HepG2 (cell line): Measurements from ENCODE around the gene OSBPL2. TPM values are rescaled to one million over a fixed set of nuclear protein-coding genes. Genes with fewer than 3 reads are reported as not detected.

ENCODE experiments used
- EHMT2 ChIP-seq: fragments of 200-600 bp; sonication (generic); IDR thresholded peaks from 2 replicates; pipeline ENCODE4 v1.7.0; 2017; ENCODE audit warnings: antibody characterized with exemption, low read depth, low read length, borderline replicate concordance
- EZH2 ChIP-seq: conservative IDR thresholded peaks from 2 replicates; pipeline ENCODE4 v1.6.1; 2012; ENCODE audit warnings: mild to moderate bottlenecking, low read depth, low read length, moderate library complexity
- FIP1L1 ChIP-seq: fragments of 200-400 bp; formaldehyde crosslinking; IDR thresholded peaks from 2 replicates; pipeline ENCODE4 v1.6.1; 2018; ENCODE audit warnings: low read depth, mild to moderate bottlenecking, low read length, moderate library complexity, borderline replicate concordance; ENCODE audit not compliant: insufficient read depth
- FOXJ3 ChIP-seq: sonication (generic); formaldehyde crosslinking; IDR thresholded peaks from 2 replicates; pipeline ENCODE4 v1.4.0; 2020; ENCODE audit warnings: missing genetic modification reagents, mild to moderate bottlenecking, borderline replicate concordance
- NFYC ChIP-seq: IDR thresholded peaks from 2 replicates; pipeline ENCODE4 v1.6.1; 2016; ENCODE audit warnings: missing genetic modification reagents, missing compliant biosample characterization
- POLR2A ChIP-seq, 2 experiments: IDR thresholded peaks; 2 replicates each; pipeline ENCODE4 v1.6.1; 2011; ENCODE audit warnings: low read depth in 2 of 2, low read length in 2 of 2, mild to moderate bottlenecking in 1 of 2, moderate library complexity in 1 of 2; ENCODE audit not compliant: insufficient read depth in 1 of 2
- RORA ChIP-seq: sonication (generic); formaldehyde crosslinking; IDR thresholded peaks from 2 replicates; pipeline ENCODE4 v1.5.0; 2020; ENCODE audit warnings: mild to moderate bottlenecking, missing genetic modification reagents, moderate library complexity
- SMC3 ChIP-seq: IDR thresholded peaks from 2 replicates; pipeline ENCODE4 v1.6.1; 2011; ENCODE audit warnings: low read length, improper control_type of control experiment
- SPEN ChIP-seq: sonication (generic); formaldehyde crosslinking; IDR thresholded peaks from 2 replicates; pipeline ENCODE4 v1.5.1; 2020; ENCODE audit warnings: low read depth, mild to moderate bottlenecking, missing genetic modification reagents
- TOE1 ChIP-seq: sonication (generic); formaldehyde crosslinking; IDR thresholded peaks from 2 replicates; pipeline ENCODE4 v1.4.0; 2020; ENCODE audit warnings: mild to moderate bottlenecking, missing genetic modification reagents
- YEATS2 ChIP-seq: sonication (generic); formaldehyde crosslinking; IDR thresholded peaks from 2 replicates; pipeline ENCODE4 v1.4.0; 2020; ENCODE audit warnings: missing genetic modification reagents, borderline replicate concordance
- ZFAT ChIP-seq: sonication (generic); formaldehyde crosslinking; conservative IDR thresholded peaks from 2 replicates; pipeline ENCODE4 v1.8.1; 2023; ENCODE audit warnings: missing genetic modification reagents, inconsistent platforms
- polyA plus RNA-seq, 8 experiments: library from polyadenylated mRNA; depleted of rRNA in 3 of 8; stranded (reverse) in 7 of 8; unstranded in 1 of 8; fragments of >200 nt; fragmentation: Illumina TruSeq in 4 of 8; extraction: Trizol in 4 of 8; gene quantifications; 2 replicates each; pipeline versions ENCODE4 v1.2.1 to v1.2.3, GENCODE V29; 2011 to 2016; ENCODE audit warnings: low read depth in 4 of 8, missing spikeins in 1 of 8, mixed read lengths in 1 of 8; ENCODE audit not compliant: insufficient read depth in 1 of 8
- total RNA-seq, 5 experiments: library from RNA; depleted of rRNA; stranded (reverse); fragments of >200 nt; fragmentation: Illumina TruSeq; extraction: Trizol; gene quantifications; 2 replicates each; pipeline ENCODE4 v1.2.3, GENCODE V29; 2016; ENCODE audit warnings: low read depth in 1 of 5
- TF ChIP-seq, protein P1 (sequence below): sonication (generic); formaldehyde crosslinking; IDR thresholded peaks from 2 replicates; pipeline ENCODE4 v1.4.0; 2020; ENCODE audit warnings: missing genetic modification reagents, mild to moderate bottlenecking, borderline replicate concordance
- TF ChIP-seq, protein P2 (sequence below): sonication (generic); formaldehyde crosslinking; IDR thresholded peaks from 2 replicates; pipeline ENCODE4 v1.5.1; 2020; ENCODE audit warnings: mild to moderate bottlenecking, missing genetic modification reagents, moderate library complexity
- TF ChIP-seq, protein P3 (sequence below): sonication (generic); formaldehyde crosslinking; IDR thresholded peaks from 2 replicates; pipeline ENCODE4 v1.5.0; 2020; ENCODE audit warnings: mild to moderate bottlenecking, missing genetic modification reagents
- TF ChIP-seq, protein P4 (sequence below): sonication (generic); formaldehyde crosslinking; IDR thresholded peaks from 2 replicates; pipeline ENCODE4 v1.9.0; 2021; ENCODE audit warnings: missing genetic modification reagents, mild to moderate bottlenecking, borderline replicate concordance
- TF ChIP-seq, protein P5 (sequence below): sonication (generic); formaldehyde crosslinking; IDR thresholded peaks from 2 replicates; pipeline ENCODE4 v1.4.0; 2020; ENCODE audit warnings: missing genetic modification reagents
- TF ChIP-seq, protein P6 (sequence below): sonication (generic); formaldehyde crosslinking; IDR thresholded peaks from 2 replicates; pipeline ENCODE4 v1.4.0; 2020; ENCODE audit warnings: mild to moderate bottlenecking, missing genetic modification reagents
- TF ChIP-seq, protein P7 (sequence below): IDR thresholded peaks from 2 replicates; pipeline ENCODE4 v1.6.1; 2016; ENCODE audit warnings: low read depth, borderline replicate concordance

OSBPL2 gene
- total and polyA plus RNA-seq, 2 of the 13 experiments (the other 11 are each of a cell fraction or from before 2014, with no cell fraction given) = 18.5 to 37.4 TPM

DNA sequence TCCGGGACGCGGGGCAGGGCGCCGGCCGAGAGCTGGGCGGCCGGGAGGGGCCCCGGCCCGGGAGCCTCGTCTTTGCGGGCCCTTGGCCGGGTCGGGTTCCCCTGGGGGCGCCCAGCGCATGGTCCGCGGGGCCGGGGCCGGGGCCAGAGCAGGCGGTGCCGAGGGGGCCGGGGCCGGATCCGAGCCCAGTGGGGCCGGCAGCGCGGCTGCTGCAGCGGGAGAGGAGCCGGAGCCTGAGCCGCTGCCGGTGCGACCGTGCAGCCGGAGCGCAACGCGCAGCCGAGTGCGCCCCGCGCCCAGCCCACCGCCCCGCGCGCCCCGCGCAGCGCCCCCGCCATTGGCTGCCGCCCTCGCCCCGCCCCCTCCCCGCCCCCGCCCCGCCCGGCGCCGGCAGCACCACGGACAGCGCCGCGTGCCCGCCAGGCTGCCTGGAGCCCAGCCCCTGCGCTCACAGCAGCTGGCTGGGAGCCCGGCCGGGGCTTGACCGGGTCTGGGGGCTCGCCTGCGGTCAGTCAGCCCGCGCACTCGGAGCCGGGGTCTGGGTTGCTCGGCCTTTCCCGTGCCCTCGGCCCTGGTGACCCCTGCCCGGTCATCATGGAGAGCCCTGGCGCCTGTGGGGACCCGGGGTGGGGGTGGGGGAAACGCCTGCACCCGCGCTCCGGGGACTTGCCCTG is 18.2 kb upstream of the OSBPL2 start, which contains the start of gene HRH3 (continued):
- TF ChIP-seq, protein P1, sequence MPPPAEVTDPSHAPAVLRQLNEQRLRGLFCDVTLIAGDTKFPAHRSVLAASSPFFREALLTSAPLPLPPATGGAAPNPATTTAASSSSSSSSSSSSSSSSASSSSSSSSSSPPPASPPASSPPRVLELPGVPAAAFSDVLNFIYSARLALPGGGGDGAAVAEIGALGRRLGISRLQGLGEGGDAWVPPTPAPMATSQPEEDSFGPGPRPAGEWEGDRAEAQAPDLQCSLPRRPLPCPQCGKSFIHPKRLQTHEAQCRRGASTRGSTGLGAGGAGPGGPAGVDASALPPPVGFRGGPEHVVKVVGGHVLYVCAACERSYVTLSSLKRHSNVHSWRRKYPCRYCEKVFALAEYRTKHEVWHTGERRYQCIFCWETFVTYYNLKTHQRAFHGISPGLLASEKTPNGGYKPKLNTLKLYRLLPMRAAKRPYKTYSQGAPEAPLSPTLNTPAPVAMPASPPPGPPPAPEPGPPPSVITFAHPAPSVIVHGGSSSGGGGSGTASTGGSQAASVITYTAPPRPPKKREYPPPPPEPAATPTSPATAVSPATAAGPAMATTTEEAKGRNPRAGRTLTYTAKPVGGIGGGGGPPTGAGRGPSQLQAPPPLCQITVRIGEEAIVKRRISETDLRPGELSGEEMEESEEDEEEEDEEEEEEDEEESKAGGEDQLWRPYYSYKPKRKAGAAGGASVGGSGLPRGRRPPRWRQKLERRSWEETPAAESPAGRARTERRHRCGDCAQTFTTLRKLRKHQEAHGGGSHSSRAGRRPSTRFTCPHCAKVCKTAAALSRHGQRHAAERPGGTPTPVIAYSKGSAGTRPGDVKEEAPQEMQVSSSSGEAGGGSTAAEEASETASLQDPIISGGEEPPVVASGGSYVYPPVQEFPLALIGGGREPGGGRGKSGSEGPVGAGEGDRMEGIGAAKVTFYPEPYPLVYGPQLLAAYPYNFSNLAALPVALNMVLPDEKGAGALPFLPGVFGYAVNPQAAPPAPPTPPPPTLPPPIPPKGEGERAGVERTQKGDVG (CRISPR knock-in tag) = no peak
- TF ChIP-seq EZH2 (no peak), NFYC (peak; percentile 35; the same call in 1 of the 2 replicates), ZFAT (CRISPR knock-in tag) (no peak), TOE1 (CRISPR knock-in tag) (no peak), SMC3 (no peak), POLR2A (IDR thresholded peaks at IDR 0.05; ENCODE audit: insufficient read depth in 1 of 2, low read depth in 2 of 2, low read length in 2 of 2) (no peak), EHMT2 (peak; percentile 65), FIP1L1 (no peak), YEATS2 (CRISPR knock-in tag) (no peak), SPEN (CRISPR knock-in tag) (peak; percentile 52; the same call in 1 of the 2 replicates), FOXJ3 (no peak), RORA (no peak)
- TF ChIP-seq, protein P2, sequence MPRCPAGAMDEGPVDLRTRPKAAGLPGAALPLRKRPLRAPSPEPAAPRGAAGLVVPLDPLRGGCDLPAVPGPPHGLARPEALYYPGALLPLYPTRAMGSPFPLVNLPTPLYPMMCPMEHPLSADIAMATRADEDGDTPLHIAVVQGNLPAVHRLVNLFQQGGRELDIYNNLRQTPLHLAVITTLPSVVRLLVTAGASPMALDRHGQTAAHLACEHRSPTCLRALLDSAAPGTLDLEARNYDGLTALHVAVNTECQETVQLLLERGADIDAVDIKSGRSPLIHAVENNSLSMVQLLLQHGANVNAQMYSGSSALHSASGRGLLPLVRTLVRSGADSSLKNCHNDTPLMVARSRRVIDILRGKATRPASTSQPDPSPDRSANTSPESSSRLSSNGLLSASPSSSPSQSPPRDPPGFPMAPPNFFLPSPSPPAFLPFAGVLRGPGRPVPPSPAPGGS = peak; percentile 89
- TF ChIP-seq, protein P3, sequence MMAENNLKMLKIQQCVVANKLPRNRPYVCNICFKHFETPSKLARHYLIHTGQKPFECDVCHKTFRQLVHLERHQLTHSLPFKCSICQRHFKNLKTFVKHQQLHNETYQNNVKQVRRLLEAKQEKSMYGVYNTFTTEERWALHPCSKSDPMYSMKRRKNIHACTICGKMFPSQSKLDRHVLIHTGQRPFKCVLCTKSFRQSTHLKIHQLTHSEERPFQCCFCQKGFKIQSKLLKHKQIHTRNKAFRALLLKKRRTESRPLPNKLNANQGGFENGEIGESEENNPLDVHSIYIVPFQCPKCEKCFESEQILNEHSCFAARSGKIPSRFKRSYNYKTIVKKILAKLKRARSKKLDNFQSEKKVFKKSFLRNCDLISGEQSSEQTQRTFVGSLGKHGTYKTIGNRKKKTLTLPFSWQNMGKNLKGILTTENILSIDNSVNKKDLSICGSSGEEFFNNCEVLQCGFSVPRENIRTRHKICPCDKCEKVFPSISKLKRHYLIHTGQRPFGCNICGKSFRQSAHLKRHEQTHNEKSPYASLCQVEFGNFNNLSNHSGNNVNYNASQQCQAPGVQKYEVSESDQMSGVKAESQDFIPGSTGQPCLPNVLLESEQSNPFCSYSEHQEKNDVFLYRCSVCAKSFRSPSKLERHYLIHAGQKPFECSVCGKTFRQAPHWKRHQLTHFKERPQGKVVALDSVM = 0 out of 2 replicates have a peak, but pooled peaks have one; percentile 22
- TF ChIP-seq, protein P4, sequence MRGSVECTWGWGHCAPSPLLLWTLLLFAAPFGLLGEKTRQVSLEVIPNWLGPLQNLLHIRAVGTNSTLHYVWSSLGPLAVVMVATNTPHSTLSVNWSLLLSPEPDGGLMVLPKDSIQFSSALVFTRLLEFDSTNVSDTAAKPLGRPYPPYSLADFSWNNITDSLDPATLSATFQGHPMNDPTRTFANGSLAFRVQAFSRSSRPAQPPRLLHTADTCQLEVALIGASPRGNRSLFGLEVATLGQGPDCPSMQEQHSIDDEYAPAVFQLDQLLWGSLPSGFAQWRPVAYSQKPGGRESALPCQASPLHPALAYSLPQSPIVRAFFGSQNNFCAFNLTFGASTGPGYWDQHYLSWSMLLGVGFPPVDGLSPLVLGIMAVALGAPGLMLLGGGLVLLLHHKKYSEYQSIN = no peak
- TF ChIP-seq, protein P5, sequence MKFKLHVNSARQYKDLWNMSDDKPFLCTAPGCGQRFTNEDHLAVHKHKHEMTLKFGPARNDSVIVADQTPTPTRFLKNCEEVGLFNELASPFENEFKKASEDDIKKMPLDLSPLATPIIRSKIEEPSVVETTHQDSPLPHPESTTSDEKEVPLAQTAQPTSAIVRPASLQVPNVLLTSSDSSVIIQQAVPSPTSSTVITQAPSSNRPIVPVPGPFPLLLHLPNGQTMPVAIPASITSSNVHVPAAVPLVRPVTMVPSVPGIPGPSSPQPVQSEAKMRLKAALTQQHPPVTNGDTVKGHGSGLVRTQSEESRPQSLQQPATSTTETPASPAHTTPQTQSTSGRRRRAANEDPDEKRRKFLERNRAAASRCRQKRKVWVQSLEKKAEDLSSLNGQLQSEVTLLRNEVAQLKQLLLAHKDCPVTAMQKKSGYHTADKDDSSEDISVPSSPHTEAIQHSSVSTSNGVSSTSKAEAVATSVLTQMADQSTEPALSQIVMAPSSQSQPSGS (CRISPR knock-in tag) = peak; percentile 69; the same call in 1 of the 2 replicates
- TF ChIP-seq, protein P6, sequence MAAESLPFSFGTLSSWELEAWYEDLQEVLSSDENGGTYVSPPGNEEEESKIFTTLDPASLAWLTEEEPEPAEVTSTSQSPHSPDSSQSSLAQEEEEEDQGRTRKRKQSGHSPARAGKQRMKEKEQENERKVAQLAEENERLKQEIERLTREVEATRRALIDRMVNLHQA = no peak
- TF ChIP-seq, protein P7, sequence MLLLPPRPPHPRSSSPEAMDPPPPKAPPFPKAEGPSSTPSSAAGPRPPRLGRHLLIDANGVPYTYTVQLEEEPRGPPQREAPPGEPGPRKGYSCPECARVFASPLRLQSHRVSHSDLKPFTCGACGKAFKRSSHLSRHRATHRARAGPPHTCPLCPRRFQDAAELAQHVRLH (CRISPR knock-in tag) = peak; percentile 92; the same call in 1 of the 2 replicates
